ENCODE measurements around the gene TEFM.
"Not testable (repeated sequence)": the region's sequence is repeated elsewhere in the genome, so short reads cannot be mapped to it uniquely, and the experiment has no call there.

TEFM gene

GRCh38 chr17:30921544-30922196 lies 15.6 kb upstream of the TEFM start, which contains the start of gene ADAP2:
Gene ADAP2 (plus strand): TSS chr17:30921945. CDS start chr17:30922015, 70 bp downstream.
- no peak for DNase-seq (ENCODE audit: extremely low read depth in 1 of 2, low read depth in 1 of 2)

- DNase-seq (ENCODE audit: extremely low read depth in 1 of 2, low read depth in 1 of 2), result no peak
Observed at GRCh38 chr17:30920683-30921543, 14.9 kb upstream of the TEFM start.

GRCh38 chr17:30920282-30920681 lies 14.2 kb upstream of the TEFM start:
- DNase-seq (ENCODE audit: extremely low read depth in 1 of 2, low read depth in 1 of 2), result no peak

GRCh38 chr17:30917050-30917449 lies 11.0 kb upstream of the TEFM start:
- DNase-seq (ENCODE audit: extremely low read depth in 1 of 2, low read depth in 1 of 2), result no peak

GRCh38 chr17:30915833-30916611 lies 10.0 kb upstream of the TEFM start:
- no peak for DNase-seq (ENCODE audit: extremely low read depth in 1 of 2, low read depth in 1 of 2)

- DNase-seq (ENCODE audit: extremely low read depth in 1 of 2, low read depth in 1 of 2), result no peak
Observed at GRCh38 chr17:30913955-30914354, 7.9 kb upstream of the TEFM start.

- not testable (repeated sequence) for DNase-seq (ENCODE audit: extremely low read depth in 1 of 2, low read depth in 1 of 2)
Observed at GRCh38 chr17:30910151-30910550, 4.1 kb upstream of the TEFM start.

- no peak for DNase-seq (ENCODE audit: extremely low read depth in 1 of 2, low read depth in 1 of 2)
Observed at GRCh38 chr17:30908717-30909420, 2.8 kb upstream of the TEFM start.

- no peak for DNase-seq (ENCODE audit: extremely low read depth in 1 of 2, low read depth in 1 of 2)
Observed at GRCh38 chr17:30905742-30906100, 317 bp downstream of the TEFM start.

- no peak for DNase-seq (ENCODE audit: extremely low read depth in 1 of 2, low read depth in 1 of 2)
Observed at GRCh38 chr17:30897311-30897710, 8.7 kb downstream of the TEFM start.

- DNase-seq (ENCODE audit: extremely low read depth in 1 of 2, low read depth in 1 of 2), result no peak
Observed at GRCh38 chr17:30894236-30894635, 11.8 kb downstream of the TEFM start.

- DNase-seq (ENCODE audit: extremely low read depth in 1 of 2, low read depth in 1 of 2), result no peak
Observed at GRCh38 chr17:30886187-30886586, 19.9 kb downstream of the TEFM start.

- DNase-seq (ENCODE audit: extremely low read depth in 1 of 2, low read depth in 1 of 2), result no peak
Observed at GRCh38 chr17:30869005-30869404, 37.0 kb downstream of the TEFM start.

GRCh38 chr17:30864636-30865035 lies 41.4 kb downstream of the TEFM start:
- no peak for DNase-seq (ENCODE audit: extremely low read depth in 1 of 2, low read depth in 1 of 2)

GRCh38 chr17:30858556-30859250 lies 47.3 kb downstream of the TEFM start:
- DNase-seq (ENCODE audit: extremely low read depth in 1 of 2, low read depth in 1 of 2), result no peak

- no peak for DNase-seq (ENCODE audit: extremely low read depth in 1 of 2, low read depth in 1 of 2)
Observed at GRCh38 chr17:30854146-30854545, 51.9 kb downstream of the TEFM start.
